Measurements from ENCODE around the gene TMEM131. TPM values are rescaled to one million over a fixed set of nuclear protein-coding genes. Genes with fewer than 3 reads are reported as not detected.
"Not testable (repeated sequence)": the region's sequence is repeated elsewhere in the genome, so short reads cannot be mapped to it uniquely, and the experiment has no call there.

TMEM131 gene, protein sequence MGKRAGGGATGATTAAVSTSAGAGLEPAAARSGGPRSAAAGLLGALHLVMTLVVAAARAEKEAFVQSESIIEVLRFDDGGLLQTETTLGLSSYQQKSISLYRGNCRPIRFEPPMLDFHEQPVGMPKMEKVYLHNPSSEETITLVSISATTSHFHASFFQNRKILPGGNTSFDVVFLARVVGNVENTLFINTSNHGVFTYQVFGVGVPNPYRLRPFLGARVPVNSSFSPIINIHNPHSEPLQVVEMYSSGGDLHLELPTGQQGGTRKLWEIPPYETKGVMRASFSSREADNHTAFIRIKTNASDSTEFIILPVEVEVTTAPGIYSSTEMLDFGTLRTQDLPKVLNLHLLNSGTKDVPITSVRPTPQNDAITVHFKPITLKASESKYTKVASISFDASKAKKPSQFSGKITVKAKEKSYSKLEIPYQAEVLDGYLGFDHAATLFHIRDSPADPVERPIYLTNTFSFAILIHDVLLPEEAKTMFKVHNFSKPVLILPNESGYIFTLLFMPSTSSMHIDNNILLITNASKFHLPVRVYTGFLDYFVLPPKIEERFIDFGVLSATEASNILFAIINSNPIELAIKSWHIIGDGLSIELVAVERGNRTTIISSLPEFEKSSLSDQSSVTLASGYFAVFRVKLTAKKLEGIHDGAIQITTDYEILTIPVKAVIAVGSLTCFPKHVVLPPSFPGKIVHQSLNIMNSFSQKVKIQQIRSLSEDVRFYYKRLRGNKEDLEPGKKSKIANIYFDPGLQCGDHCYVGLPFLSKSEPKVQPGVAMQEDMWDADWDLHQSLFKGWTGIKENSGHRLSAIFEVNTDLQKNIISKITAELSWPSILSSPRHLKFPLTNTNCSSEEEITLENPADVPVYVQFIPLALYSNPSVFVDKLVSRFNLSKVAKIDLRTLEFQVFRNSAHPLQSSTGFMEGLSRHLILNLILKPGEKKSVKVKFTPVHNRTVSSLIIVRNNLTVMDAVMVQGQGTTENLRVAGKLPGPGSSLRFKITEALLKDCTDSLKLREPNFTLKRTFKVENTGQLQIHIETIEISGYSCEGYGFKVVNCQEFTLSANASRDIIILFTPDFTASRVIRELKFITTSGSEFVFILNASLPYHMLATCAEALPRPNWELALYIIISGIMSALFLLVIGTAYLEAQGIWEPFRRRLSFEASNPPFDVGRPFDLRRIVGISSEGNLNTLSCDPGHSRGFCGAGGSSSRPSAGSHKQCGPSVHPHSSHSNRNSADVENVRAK (N-terminal part only)
- total RNA-seq (2014; rRNA removed; shearing (Covaris generic)) = 22.6 and 32.4 TPM in 2 replicates

DNA sequence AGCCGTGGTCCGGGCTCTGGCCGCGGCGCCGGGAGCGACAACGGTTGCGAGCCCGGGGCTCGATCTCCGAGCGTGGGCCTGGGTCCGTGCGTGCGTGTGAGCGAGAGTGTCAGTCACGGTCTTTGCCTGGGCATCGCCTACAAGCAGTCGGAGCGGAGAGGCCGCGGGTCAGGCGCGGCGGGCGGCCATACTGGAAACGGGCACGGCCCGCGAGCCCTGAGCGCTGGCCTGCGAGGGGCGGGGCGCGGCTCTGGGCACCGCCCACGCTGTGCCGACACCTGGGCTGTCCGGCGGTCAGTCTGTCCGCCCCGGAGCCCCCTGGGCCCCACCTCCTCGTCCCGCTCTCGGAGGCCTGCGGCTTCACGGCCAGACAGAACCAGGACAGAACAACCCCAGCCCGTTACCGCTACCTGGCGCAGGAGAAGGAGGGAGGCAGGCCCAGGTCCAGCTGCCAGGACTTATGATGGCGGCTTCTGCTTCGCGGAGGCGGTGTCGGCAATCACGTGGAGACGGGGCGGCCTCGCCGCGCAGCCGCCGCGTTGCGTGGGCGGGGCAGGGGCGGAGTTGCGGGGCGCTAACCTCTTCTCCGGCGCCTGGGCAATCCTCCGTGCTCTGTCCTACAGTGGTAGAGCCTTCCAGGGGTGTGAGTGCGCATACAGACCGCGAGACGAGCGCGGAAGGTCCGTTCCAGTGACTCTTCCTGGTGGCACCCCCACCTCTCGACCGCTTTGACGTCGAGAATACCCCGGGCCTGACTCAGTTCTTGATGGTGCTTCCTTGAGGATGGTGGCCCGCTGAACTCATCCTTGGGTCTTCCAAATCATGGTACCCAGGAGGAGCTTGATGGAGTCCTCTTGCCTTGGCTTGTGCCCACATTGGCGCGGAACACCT, at the start of gene TMEM131:
TMEM131 (minus strand) TSS at position 215 of the 891 bp plus-strand sequence. CDS start 286 bp downstream, outside the sequence.
- peak; percentile 94 for DNase-seq (ENCODE audit: low read depth)

DNA sequence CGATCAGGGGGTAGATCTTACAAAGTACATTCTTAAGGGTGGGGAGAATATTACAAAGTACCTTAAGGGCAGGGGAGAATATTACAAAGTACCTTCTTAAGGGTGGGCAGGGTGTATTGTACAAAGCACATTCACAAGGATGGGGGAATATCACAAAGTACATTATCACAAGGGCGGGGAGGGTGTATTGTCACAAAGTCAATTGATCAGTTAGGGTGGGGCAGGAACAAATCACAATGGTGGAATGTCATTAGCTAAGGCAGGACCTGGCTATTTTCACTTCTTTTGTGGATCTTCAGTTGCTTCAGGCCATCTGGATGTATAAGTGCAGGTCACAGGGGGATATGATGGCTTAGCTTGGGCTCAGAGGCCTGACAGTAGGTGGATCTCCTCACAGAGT, 49.0 kb upstream of the TMEM131 start:
- DNase-seq (ENCODE audit: low read depth) = not testable (repeated sequence)

DNA sequence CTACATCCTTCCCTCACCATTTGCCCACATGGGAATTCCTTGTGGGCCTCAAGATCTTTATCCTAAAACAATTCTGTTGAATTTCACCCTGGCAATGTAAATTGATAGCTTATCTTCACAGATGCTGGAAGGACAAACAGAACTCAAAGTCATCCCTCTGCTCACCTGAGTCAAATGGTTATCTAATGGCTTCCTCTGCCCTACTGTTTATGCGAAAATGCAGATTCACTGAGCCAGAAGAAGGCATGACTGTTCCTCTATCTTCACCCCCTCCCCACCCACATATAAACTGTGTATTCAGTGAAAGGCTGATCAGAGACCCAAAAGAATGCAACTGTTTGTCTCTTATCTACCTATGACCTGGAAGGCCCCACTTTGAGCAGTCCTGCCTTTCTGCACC, 47.4 kb upstream of the TMEM131 start:
- no peak for DNase-seq (ENCODE audit: low read depth)

DNA sequence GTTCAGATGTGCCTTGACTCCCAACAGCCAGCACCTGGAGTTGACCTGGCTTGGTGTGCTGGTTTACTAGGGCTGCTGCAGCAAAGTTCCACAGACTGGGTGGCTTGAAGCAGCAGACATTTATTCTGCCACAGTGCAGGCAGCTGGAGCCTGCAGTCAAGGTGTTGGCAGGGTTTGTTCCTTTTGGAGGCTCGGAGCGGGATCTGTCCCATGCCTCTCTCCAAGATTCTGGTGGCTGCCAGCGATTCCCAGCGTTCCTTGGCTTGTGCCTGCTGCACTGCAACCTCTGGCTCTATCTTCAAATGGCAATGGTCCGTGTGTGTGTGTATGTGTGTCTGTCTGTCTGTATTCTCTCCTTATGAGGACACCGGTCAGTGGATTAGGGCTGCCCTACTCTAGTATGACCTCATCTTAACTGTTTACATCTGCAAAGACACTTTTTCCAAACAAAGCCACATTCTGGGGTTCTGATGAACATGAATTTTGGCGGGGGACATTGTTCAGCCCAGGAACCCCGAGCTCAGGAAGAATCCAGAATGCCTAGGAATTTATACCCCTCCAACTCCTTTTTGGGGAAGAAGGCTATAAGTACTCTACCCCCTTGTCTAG, 44.7 kb upstream of the TMEM131 start:
- DNase-seq (ENCODE audit: low read depth) = no peak

DNA sequence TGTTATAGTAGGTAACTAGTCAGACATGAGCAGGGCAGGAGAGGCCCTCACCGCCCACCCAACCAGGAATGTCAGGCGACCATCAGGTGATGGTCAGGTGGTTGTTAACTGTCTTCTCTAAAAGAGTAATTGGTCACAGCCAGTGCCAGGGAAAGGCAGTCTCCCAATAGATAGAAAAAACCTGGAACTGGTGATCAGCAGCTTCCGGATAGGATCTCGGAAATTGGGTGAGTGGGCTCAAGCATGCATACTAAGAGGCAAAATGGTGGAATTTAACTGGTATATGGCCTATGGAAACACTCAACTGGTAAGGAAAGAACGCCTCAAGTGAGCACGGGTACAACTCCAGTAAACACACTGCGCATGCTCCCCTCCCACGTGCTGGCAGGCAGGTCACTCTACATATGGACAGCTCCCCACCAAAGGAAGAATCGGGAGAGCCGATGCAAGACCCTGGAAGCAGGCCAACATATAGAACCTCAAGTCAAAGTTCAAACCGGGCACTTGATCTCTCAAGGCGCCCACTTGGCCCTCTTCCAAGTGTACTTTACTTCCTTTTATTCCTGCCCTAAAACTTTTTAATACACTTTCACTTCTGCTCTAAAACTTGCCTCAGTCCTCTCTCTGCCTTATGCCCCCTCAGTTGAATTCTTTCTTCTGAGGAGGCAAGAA, 43.5 kb upstream of the TMEM131 start:
- no peak for DNase-seq (ENCODE audit: low read depth)

DNA sequence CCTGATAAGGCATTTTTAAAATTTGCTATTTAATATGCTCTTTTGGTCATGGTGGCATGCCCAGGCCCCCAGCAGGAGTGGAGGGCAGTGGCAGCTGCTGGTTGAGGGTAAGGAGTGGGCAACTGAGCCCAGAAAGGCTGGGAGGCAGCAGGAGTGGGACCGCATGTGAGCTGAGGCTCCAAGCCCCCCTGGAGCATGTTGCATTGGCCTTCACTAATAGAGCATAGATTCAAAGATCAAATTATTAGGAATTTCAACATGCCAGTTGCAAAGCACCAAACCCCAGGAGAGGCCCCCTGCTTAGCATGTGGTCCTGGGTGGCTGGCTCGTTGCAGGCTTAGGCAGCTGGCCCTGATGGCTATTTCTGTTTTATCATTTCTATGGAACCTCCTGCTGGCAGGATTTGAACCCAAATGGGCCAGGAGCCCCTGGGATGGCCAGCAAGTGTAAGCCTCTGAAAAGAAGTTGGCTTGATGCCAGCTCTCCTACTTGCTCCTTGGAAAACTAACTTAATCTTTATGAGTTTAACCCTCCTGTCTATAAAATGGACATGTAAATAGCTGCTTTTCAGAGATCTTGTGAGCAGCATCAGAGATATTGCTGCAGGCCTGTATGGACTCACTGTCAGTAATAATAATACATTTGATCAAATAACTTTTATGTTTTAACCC, 42.1 kb upstream of the TMEM131 start:
- no peak for DNase-seq (ENCODE audit: low read depth)

DNA sequence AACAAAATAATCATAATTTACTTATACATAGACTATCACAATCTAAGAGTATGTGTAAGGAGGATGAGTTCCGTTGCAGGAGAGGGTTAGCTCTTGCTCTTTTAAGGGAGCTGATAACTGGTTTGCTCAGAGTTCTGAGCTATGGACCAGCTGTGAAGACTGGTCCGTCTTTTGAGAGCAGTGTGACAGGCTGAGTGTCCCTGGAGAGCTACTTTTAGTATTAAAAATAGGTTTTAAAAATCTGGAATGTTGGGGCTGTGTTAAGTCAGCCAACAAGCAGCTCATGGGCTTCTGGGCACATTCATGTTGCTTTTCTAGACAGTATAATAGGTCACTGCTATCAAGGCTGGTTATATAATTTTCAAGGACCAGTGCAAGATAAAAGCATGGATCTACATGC, 41.5 kb upstream of the TMEM131 start:
- no peak for DNase-seq (ENCODE audit: low read depth)

DNA sequence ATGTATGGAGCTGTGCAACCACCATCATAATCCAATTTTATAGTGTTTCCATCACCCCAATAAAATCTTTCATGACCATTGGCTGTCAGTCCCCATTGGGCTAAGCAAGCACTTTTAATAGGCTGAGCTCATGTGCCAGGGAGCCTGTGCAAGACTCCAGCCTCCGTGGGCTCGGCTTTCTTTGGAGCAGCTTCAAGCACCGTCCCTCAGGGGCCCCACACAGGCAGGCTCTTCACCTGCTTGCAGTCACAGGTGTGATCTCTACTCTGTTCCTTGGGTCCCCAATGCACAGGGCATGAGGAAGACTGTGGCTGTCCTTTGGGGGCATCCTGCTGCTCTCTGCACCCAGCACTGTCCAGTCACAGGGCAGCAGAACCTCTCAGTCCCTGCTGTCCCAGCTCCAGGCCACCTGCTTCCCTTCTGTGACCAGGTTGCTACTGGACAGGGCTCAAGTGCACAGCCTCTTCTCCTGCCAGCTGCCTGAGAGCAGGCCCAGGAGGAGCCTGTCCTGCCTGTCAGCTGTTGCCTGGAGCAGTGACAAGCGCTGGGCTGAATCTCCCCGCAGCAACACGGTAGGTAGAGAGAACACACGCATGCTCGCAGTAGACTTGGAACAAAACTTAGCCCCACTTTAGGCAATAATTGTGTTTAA, 40.7 kb upstream of the TMEM131 start:
- DNase-seq (ENCODE audit: low read depth) = no peak

DNA sequence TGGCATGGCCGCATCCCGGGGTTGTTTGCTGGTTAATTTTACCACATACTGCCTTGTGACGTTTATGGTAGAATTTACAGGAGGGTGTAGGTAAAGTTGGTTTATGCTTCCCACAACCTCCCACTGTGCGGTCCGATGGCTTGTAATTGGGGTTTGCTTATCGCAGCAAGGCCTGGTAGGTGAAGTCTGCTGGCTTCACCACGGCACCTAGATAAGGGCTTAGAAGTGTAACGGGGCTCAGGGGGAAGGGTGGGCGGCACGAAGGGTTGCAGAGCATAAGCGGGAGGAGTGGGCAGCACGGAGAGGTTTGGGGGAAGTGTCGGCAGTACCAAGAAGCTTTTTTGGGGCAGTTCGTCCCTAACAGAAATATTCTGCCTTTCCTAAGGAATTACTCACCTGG, 39.0 kb upstream of the TMEM131 start:
- DNase-seq (ENCODE audit: low read depth) = no peak

DNA sequence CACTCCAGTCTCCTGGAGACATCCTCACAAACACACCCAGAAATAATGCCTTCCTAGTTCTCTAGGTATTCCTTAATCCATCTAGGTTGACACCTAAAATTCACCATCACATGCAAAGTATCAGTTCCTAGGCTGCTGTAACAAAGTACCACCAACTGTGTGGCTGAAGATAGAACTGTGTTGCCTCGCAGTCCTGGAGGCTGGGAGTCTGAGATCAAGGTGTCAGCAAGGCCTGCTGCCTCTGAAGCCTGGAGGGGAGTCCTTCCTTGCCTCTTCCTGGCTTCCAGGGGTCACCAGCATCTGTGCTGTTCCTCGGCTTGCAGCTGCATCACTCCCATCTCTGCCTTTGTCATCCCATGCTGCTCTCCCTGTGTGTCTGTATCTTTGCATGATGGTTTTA, 36.3 kb upstream of the TMEM131 start:
- no peak for DNase-seq (ENCODE audit: low read depth)

DNA sequence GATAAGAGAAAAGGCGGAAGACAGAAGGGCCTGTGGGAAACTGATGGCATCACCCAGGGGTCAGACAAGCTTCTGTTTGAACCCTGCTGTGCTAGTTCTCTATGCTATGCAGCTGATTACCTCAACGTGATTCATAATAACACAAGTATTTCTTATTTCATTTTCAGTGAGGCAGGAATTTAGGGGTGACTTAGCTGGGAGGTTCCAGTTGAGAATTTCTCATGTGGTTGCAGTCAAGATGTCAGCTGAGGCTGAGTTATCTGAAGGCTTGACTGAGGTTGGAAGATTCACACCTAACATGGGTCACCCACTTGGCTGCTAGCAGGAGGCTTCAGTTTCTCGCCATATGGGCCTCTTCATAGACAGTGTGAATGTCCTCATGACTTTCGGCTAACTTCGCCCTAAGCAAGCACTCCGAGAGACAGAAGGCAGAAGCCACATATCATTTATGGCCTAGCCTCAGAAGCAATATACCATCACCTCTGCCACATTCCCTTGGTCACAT, 34.0 kb upstream of the TMEM131 start:
- DNase-seq (ENCODE audit: low read depth) = no peak

DNA sequence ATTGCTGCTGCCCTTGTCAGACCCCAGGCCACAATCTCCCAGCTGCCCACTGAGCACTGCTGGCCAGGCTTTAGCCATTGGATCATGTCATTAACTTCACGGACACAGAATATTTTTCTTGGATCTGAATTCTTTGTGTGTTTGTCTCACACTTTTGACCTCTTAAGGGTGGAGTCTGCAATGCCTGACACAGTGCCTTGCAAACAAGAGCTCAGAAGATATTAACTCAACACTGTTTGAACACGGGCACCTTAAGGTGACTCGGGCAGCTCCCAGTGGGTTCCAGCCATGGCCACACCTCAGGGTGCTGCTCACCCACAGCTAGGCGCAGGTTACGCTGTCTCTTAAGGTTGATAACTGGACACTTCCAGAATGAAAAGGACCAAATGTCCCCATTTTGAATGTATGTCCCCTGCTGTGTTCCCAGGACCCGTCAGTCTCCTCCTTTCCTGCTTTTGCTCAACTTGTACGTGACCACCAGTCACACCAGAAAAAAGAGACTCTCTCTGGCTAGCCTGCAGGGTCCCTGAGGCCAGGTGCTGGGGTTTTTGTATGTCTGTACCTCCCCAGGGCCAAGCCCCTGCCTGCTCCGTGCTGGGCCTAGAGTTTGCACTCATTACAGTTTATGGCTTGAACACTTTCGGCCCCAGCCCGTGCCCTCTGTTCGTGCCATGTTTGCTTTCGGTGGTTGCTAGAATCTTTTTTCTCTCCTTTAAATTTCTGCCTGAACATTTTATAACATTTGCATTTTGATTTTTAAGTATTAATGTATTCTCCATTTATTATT, 33.4 kb upstream of the TMEM131 start:
- no peak for DNase-seq (ENCODE audit: low read depth)

DNA sequence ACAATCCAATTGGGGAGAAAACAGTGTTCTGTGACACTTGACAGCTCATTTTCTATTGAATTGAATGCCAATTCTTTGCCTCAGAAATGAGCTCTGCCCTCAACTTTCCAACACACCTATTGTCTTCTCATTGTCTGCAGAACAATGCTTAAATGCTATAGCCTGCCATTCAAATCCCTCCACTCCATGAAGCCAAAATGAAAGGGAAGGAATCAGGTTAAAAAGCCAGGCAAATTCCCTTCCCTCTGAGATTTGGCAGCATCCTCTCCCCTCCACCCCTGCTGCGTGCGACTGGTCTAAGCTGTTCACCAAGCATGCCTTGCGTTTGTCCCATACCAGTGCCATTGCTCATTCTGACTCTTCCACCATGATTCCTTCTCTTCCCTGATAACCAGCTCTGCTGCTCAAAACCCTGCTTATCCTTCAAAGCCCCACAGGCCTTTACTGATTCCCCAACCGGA, 32.4 kb upstream of the TMEM131 start:
- DNase-seq (ENCODE audit: low read depth) = peak; percentile 52

DNA sequence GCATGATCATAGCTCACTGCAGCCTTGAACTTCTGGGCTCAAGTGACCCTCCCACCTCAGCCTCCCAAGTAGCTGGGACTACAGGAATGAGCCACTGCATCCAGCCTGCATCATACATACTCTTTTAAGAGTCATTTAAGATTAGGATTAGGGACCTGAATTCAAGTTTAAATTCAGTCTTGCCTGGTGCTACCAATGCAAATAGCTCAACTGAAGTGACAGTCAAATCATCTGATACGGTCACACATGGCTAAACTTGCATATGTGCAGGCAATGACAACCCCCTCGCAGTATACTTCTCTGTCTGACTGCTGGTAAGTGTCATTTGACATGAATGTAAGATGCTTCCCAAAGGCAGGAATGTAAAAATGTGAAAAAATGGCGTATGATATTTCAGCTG, 31.8 kb upstream of the TMEM131 start:
- no peak for DNase-seq (ENCODE audit: low read depth)

DNA sequence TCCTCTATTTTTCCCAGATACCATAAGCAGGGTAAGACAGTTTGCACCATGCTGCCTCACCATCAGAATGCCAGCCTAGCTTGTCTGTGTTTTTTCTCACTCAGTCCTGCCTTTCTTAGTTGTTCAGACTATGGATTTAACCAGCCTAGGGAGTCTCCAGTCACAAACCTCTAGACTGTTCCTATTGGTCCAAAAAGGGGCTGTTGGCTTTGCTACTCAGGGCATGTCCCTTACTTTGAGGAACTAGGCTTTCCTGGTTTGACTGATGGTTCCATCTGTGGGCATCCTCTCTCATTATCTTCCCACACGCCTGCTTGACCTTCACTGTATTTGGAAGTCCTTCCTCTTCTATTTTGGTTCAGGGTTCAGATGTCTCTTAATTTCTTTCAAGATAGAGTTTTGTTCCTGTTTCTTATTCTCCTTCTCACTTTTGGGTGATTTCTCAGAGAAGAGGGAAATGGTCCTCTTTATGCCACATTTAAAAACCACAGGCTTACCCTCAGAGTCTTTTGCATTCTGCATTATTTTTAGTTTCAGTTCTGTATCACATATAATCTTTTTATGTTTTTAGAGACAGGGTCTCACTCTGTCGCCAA, 31.3 kb upstream of the TMEM131 start:
- no peak for DNase-seq (ENCODE audit: low read depth)

DNA sequence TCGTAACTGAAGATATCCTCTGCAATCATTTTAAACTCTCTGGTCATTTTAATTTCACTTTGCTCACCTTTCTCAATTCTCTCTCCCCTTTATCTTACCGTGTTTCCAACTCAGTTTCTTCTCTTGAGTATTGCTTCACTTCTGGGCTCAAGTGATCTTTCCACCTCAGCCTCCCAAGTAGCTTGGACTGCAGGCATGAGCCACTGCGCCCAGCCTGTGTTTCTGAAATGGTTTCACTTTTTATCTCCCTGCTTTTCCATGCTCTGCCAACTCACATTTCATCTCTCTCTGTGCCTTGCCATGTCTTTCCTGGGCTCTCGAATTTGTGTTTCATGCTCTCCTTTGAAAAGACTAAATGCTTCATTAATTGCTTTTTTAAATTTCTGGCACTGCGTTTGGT, 30.5 kb upstream of the TMEM131 start:
- peak; percentile 26 for DNase-seq (ENCODE audit: low read depth)

DNA sequence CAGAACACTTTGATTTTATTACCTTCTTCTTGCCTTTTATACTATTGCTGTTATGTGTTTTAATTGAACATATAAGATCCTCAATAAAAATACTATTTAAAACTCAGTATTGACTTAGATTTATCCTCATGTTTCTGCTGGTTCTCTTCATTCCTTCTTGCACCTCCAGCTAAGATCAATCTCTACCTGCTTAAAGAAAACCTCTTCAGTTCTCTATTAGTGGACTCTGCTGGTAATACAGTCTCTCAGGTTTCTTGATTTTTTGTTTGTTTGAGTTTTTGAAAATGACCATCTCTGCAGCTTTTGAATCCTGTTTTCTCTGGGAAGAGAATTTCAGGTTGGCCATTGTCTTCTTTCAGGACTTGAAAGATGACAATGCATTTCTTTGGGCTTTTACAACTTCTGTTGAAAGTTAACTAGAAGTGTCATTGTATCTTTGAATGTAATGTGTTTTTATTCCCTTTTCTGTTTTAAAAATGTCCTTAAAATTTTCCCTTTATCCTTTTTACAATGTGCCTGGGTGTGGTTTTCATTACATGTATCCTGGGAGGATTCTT, 29.8 kb upstream of the TMEM131 start:
- DNase-seq (ENCODE audit: low read depth) = no peak

Data from RPMI7951 (cell line).